Peyer's patch (tissue), 4 donors: ENCODE results near the gene ENPP3. TPM values are rescaled to one million over a fixed set of nuclear protein-coding genes. Genes with fewer than 3 reads are reported as not detected.

ENCODE experiments used
- DNase-seq, 3 donors: peaks; one replicate each; pipeline ENCODE4 v3.0.0-alpha.2; 2017 to 2019
- H3K27ac ChIP-seq, 4 donors: fragments of 200-600 bp; sonication (generic); one replicate each; pipeline ENCODE4 v1.5.1; 2016 to 2019
- H3K27me3 ChIP-seq, 2 donors: fragments of 200-600 bp; sonication (generic); one replicate each; pipeline ENCODE4 v1.5.1; 2019
- H3K36me3 ChIP-seq, 3 donors: fragments of 200-600 bp; sonication (generic); one replicate each; pipeline ENCODE4 v1.5.1; 2016 to 2019
- H3K4me1 ChIP-seq, 4 donors: fragments of 200-600 bp; sonication (generic); one replicate each; pipeline ENCODE4 v1.5.1; 2016 to 2019
- H3K4me3 ChIP-seq, 4 donors: fragments of 200-600 bp; sonication (generic); 1 replicate in 3 of 4; 2 replicates in 1 of 4; pipeline ENCODE4 v1.5.1; 2016 to 2019; ENCODE audit warnings: mild to moderate bottlenecking in 1 of 4
- H3K9me3 ChIP-seq, 4 donors: fragments of 200-600 bp; sonication (generic); one replicate each; pipeline ENCODE4 v1.5.1; 2016 to 2019; ENCODE audit warnings: mild to moderate bottlenecking in 1 of 4
- CTCF ChIP-seq, 6 experiments: fragments of 450-650 bp in 4 of 6; fragments of 200-600 bp in 2 of 6; sonication (generic) in 1 of 6; IDR thresholded peaks; one replicate each; pipeline ENCODE4 v1.5.1; 2017 to 2019; ENCODE audit warnings: antibody characterized with exemption in 6 of 6, mild to moderate bottlenecking in 3 of 6, moderate library complexity in 1 of 6
- POLR2A ChIP-seq, 2 donors: fragments of 450-650 bp; IDR thresholded peaks; one replicate each; pipeline ENCODE4 v1.5.1; 2017; ENCODE audit warnings: antibody characterized with exemption in 2 of 2, mild to moderate bottlenecking in 2 of 2, moderate library complexity in 2 of 2
- total RNA-seq, 4 donors: library from RNA; depleted of rRNA; stranded (reverse); fragments of >200 nt; gene quantifications; one replicate each; pipeline ENCODE4 v1.1.0, GENCODE V29; 2016

ENPP3 gene
- total RNA-seq, 4 donors from 2014 or later = 4.1 to 27.2 (median 18.0) TPM

GRCh38 chr6:131754715-131755567 is 117.8 kb downstream of the ENPP3 start:
- DNase-seq = no peak
- no peaks in the 10 kb centered on the region for H3K9me3 ChIP-seq
- H3K27me3 ChIP-seq = no peaks in the 10 kb centered on the region
- H3K4me1 ChIP-seq = no peaks in the 10 kb centered on the region
- H3K27ac ChIP-seq = no peak overlapping the region
- TF ChIP-seq CTCF (IDR thresholded peaks at IDR 0.05) (no peak), POLR2A (IDR thresholded peaks at IDR 0.05) (no peak)
- no peak overlapping the region for H3K4me3 ChIP-seq
- H3K36me3 ChIP-seq = no peaks in the 10 kb centered on the region

DNA sequence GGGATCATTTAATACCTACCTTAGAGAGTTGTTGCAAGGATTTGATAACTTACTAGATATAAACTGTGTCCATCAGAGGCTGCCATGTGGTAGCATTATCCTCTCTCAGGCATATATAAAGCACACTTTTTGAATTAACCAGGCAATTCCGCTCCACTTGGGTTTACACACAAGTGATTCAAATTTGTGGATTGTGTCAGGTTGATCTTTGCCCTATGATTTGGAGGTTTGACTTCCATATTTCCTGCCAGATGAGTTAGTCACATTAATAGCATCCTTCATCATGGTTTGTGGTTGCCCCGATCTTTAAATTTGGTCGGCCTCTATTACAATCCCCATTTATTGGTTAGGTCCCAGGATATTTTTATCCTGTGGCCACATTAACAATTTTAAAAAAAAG is 118.5 kb downstream of the ENPP3 start:
- DNase-seq = no peak

GRCh38 chr6:131756039-131756438 is 118.9 kb downstream of the ENPP3 start:
- Histone ChIP-seq H3K36me3 (no peaks in the 10 kb centered on the region), H3K4me1 (no peaks in the 10 kb centered on the region), H3K9me3 (no peaks in the 10 kb centered on the region), H3K4me3 (no peak overlapping the region), H3K27ac (no peak overlapping the region), H3K27me3 (no peaks in the 10 kb centered on the region)
- no peak for DNase-seq
- TF ChIP-seq POLR2A (IDR thresholded peaks at IDR 0.05) = no peak
- TF ChIP-seq CTCF (IDR thresholded peaks at IDR 0.05) = no peak

More for the DNA sequence above, 118.5 kb downstream of the ENPP3 start:
- H3K27ac ChIP-seq = no peak overlapping the region
- H3K27me3 ChIP-seq = no peaks in the 10 kb centered on the region
- no peaks in the 10 kb centered on the region for H3K36me3 ChIP-seq
- no peaks in the 10 kb centered on the region for H3K9me3 ChIP-seq
- no peak for TF ChIP-seq CTCF (IDR thresholded peaks at IDR 0.05)
- no peak for TF ChIP-seq POLR2A (IDR thresholded peaks at IDR 0.05)
- H3K4me3 ChIP-seq = no peak overlapping the region
- H3K4me1 ChIP-seq = no peaks in the 10 kb centered on the region

GRCh38 chr6:131758920-131759319 is 121.8 kb downstream of the ENPP3 start:
- H3K27ac ChIP-seq = no peak overlapping the region
- H3K36me3 ChIP-seq = no peaks in the 10 kb centered on the region
- no peak for DNase-seq
- no peaks in the 10 kb centered on the region for H3K4me1 ChIP-seq
- TF ChIP-seq POLR2A (IDR thresholded peaks at IDR 0.05) (no peak), CTCF (IDR thresholded peaks at IDR 0.05) (no peak)
- H3K4me3 ChIP-seq = no peak overlapping the region
- H3K27me3 ChIP-seq = no peaks in the 10 kb centered on the region
- H3K9me3 ChIP-seq = no peaks in the 10 kb centered on the region

DNA sequence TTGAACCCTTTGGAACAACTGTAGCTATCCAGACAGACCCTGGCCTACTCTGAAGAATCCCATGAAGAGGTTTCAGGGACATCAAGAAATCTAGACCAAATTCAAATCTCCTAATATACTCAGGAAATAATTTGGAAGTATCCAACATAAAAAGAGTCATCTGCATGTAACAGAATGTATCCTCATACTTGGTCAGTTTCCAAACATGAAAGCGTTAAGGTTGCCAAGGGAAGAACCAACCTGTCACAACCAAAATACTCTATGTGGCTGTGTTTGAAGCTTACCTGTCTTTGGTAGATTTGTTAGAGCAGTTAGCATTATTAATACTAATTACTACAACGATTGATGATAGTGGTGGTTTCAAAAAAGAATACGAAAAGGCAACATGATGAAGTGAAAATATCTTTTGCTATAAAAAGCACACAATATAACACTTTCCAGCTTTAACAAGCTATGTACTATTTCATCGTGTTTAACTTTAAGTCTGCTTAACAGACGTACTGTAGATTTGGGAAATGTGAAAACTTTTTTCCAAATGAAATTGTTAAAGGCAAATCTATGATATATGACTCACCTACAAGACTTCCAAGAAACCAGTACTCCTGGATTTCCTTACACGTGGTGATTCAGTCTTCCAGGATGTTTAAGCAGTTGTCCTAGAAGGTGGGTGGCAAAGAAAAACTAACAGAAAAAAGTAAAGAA is 124.1 kb downstream of the ENPP3 start:
- no peak for DNase-seq
- Histone ChIP-seq H3K36me3 (no peaks in the 10 kb centered on the region), H3K4me3 (no peak overlapping the region), H3K27ac (no peak overlapping the region), H3K9me3 (no peaks in the 10 kb centered on the region), H3K27me3 (no peaks in the 10 kb centered on the region), H3K4me1 (no peaks in the 10 kb centered on the region)
- no peak for TF ChIP-seq CTCF (IDR thresholded peaks at IDR 0.05)
- TF ChIP-seq POLR2A (IDR thresholded peaks at IDR 0.05) = no peak
